Colonic mucosa (tissue), 4 donors: Measurements from ENCODE around the gene TDRD12. TPM values are rescaled to one million over a fixed set of nuclear protein-coding genes. Genes with fewer than 3 reads are reported as not detected.

ENCODE experiments used
- DNase-seq: peaks from one replicate; pipeline ENCODE4 v3.0.0-alpha.2; 2020
- H3K27ac ChIP-seq: fragments of 200-600 bp; one replicate; pipeline ENCODE4 v1.8.0; 2021
- H3K27me3 ChIP-seq: fragments of 200-600 bp; one replicate; pipeline ENCODE4 v1.8.0; 2021
- H3K36me3 ChIP-seq: fragments of 200-600 bp; one replicate; pipeline ENCODE4 v1.8.0; 2021
- H3K4me1 ChIP-seq: fragments of 200-600 bp; one replicate; pipeline ENCODE4 v1.8.0; 2021; ENCODE audit warnings: mild to moderate bottlenecking
- H3K4me3 ChIP-seq: fragments of 200-600 bp; one replicate; pipeline ENCODE4 v1.8.0; 2021
- H3K9ac ChIP-seq, 2 donors: one replicate each; pipeline ENCODE4 v1.7.0; 2013; ENCODE audit warnings: control low read depth in 2 of 2, low read depth in 2 of 2, low read length in 2 of 2
- H3K9me3 ChIP-seq: fragments of 200-600 bp; one replicate; pipeline ENCODE4 v1.8.0; 2021
- intact Hi-C: fragments of 100-400 bp; cut with DNase I; formaldehyde crosslinking; loops from one replicate; pipeline ENCODE4 v1.14.1; 2022
- total RNA-seq, 2 donors: library from RNA; stranded (reverse); fragmentation: NEBNext Ultra II Directional in 1 of 2; extraction: Animal tissue kit (Norgen Biotek cat#: 25700) in 1 of 2; gene quantifications; one replicate each; pipeline ENCODE4 v1.2.1, GENCODE V29; 2021
- TF ChIP-seq, protein P1 (sequence below): fragments of 200-600 bp; IDR thresholded peaks from one replicate; pipeline ENCODE4 v1.8.0; 2022; ENCODE audit warnings: antibody characterized with exemption, mild to moderate bottlenecking
- donor health status: healthy.
- donor health status: DM: no; HTN: no; CAD: no.
- donor health status: DM: no; HTN: no; CAD: no.

TDRD12 gene
- total RNA-seq, 2 donors from 2014 or later, result 0.37 TPM; not detected in 1

DNA sequence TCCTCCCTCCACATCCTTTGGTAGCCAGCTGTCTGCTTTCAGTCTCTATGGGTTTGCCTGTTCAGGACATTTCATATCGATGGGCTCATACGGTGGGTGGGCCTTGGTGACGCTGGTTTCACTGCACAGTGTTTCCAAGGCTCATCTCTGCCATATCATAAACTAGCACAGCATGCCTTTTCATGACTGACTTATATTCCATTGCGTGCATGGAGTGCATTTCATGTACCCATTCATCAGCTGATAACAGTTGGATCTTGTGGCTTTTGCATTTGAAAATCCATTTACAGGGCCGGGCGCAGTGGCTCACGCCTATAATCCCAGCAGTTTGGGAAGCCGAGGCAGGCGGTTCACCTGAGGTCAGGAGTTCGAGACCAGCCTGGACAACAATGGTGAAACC is 69.9 kb downstream of the TDRD12 start:
- Histone ChIP-seq H3K9ac (no peak overlapping the region), H3K4me1 (no peaks in the 10 kb centered on the region), H3K36me3 (no peaks in the 10 kb centered on the region), H3K9me3 (no peaks in the 10 kb centered on the region), H3K4me3 (no peak overlapping the region), H3K27ac (no peak overlapping the region), H3K27me3 (no peaks in the 10 kb centered on the region)
- no peak for DNase-seq
- intact Hi-C loops, result no loop called here
- TF ChIP-seq, protein P1, sequence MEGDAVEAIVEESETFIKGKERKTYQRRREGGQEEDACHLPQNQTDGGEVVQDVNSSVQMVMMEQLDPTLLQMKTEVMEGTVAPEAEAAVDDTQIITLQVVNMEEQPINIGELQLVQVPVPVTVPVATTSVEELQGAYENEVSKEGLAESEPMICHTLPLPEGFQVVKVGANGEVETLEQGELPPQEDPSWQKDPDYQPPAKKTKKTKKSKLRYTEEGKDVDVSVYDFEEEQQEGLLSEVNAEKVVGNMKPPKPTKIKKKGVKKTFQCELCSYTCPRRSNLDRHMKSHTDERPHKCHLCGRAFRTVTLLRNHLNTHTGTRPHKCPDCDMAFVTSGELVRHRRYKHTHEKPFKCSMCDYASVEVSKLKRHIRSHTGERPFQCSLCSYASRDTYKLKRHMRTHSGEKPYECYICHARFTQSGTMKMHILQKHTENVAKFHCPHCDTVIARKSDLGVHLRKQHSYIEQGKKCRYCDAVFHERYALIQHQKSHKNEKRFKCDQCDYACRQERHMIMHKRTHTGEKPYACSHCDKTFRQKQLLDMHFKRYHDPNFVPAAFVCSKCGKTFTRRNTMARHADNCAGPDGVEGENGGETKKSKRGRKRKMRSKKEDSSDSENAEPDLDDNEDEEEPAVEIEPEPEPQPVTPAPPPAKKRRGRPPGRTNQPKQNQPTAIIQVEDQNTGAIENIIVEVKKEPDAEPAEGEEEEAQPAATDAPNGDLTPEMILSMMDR, result no peak

DNA sequence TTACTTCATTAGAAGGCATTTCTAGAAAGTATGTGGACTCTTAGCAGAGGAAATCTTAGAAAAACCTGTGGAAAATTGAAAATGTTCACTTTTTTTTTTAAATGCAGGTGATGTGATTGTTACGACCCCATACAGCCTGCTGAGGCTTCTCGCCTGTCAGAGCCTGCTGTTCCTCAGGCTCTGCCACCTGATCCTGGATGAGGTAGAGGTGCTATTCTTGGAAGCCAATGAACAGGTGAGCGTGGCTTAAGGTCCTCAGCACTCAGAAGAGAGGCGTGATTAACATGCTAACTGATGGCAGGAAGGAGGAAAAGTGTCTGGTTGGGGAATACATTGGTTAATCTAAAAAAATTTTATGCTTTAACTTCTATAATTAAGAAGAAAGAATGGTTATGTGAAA is 78.6 kb downstream of the TDRD12 start:
- Histone ChIP-seq H3K27ac (no peak overlapping the region), H3K9me3 (no peaks in the 10 kb centered on the region), H3K36me3 (no peaks in the 10 kb centered on the region), H3K4me3 (no peak overlapping the region), H3K9ac (no peak overlapping the region), H3K4me1 (no peaks in the 10 kb centered on the region), H3K27me3 (no peaks in the 10 kb centered on the region)
- TF ChIP-seq, protein P1, result no peak
- intact Hi-C loops, result no loop called here
- no peak for DNase-seq

DNA sequence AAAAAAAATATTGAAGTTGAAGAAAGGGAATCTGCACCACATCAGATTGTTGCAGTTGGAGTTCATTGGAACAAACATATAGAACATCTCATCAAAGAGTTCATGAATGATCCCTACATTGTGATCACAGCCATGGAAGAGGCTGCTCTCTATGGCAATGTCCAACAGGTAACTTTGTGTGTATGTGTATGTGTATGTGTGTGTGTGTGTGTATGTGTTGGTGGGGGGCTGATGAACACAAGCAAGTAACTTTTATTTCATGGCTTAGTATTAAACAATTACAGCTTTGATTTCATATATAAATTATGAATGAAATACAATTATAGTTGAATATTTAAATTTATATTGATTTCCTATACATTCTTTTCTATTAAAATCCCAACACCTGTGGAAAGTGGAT is 80.6 kb downstream of the TDRD12 start:
- no peaks in the 10 kb centered on the region for H3K9me3 ChIP-seq

DNA sequence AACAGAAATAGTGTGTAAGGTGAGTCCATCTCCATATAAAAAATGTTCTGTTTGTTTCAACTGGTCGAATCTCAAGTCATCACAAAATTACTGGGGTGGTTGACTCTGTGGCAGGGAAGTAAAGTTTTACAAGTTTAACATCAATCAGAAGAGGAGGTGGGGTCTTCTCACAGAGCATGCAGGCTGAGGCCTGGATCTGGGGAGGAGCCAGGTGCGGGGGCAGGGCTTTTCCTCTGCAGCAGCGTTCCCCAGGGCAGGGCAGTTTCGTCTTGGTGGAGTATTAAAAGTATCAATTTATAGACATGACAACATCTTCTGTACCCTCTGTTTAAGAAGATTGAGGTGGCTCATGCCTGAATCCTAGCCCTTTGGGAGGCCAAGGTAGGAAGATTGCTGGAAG is 81.2 kb downstream of the TDRD12 start:
- H3K9me3 ChIP-seq, result no peaks in the 10 kb centered on the region

More for the DNA sequence above, 80.6 kb downstream of the TDRD12 start:
- no peaks in the 10 kb centered on the region for H3K27me3 ChIP-seq
- H3K9ac ChIP-seq, result no peak overlapping the region
- no peaks in the 10 kb centered on the region for H3K36me3 ChIP-seq
- H3K27ac ChIP-seq, result no peak overlapping the region
- TF ChIP-seq, protein P1, result no peak
- H3K4me1 ChIP-seq, result no peaks in the 10 kb centered on the region
- H3K4me3 ChIP-seq, result no peak overlapping the region
- intact Hi-C loops, result no loop called here
- no peak for DNase-seq

DNA sequence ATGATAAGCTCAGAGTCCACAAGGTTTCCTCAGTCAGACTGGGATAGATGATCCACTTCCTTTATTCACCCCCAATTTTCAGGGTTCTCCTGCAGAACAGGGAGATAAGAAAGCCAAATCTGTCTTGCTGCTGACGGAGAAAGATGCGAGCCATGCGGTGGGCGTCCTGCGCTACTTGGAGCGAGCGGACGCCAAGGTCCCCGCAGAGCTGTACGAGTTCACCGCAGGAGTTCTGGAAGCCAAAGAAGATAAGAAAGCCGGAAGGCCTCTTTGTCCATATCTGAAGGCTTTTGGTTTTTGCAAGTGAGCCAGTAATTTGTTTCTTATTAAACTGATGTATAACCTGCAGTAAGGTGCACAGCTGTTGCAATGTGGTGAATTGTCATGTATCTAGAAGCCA is 83.3 kb downstream of the TDRD12 start:
- intact Hi-C loops, result no loop called here
- H3K9me3 ChIP-seq, result no peaks in the 10 kb centered on the region
- H3K4me1 ChIP-seq, result no peaks in the 10 kb centered on the region
- H3K27me3 ChIP-seq, result no peaks in the 10 kb centered on the region
- H3K36me3 ChIP-seq, result no peaks in the 10 kb centered on the region
- no peak overlapping the region for H3K27ac ChIP-seq
- no peak overlapping the region for H3K9ac ChIP-seq
- H3K4me3 ChIP-seq, result no peak overlapping the region
- TF ChIP-seq, protein P1, result no peak
- DNase-seq, result no peak

More for the DNA sequence above, 81.2 kb downstream of the TDRD12 start:
- no peak for DNase-seq
- TF ChIP-seq, protein P1, result no peak
- Histone ChIP-seq H3K4me1 (no peaks in the 10 kb centered on the region), H3K9ac (no peak overlapping the region), H3K27ac (no peak overlapping the region), H3K4me3 (no peak overlapping the region), H3K27me3 (no peaks in the 10 kb centered on the region), H3K36me3 (no peaks in the 10 kb centered on the region)
- intact Hi-C loops, result no loop called here

DNA sequence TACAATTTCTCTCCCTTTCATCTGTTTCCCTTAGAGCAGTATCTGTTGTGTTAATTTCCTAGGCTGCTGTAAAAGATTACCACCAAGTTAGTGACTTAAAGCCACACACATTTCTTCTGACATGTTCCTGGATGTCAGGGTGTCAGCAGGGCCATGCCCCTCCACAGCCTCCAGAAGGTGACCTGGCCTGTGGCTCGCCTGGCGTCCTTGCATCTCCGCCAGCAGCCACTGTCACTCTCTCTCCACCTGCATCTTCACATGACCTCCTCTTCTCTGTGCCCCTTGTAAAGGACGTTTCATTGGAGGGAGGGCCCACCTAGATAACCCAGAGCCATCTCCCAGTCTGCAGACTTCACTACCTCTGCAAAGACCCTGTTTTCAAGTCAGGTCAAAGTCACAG is 88.7 kb downstream of the TDRD12 start:
- no peaks in the 10 kb centered on the region for H3K27me3 ChIP-seq
- no peak for DNase-seq

More for the DNA sequence above, 88.7 kb downstream of the TDRD12 start:
- H3K36me3 ChIP-seq, result no peaks in the 10 kb centered on the region
- TF ChIP-seq, protein P1, result no peak
- intact Hi-C loops, result no loop called here
- no peak overlapping the region for H3K27ac ChIP-seq
- H3K4me3 ChIP-seq, result no peak overlapping the region
- no peaks in the 10 kb centered on the region for H3K4me1 ChIP-seq
- no peaks in the 10 kb centered on the region for H3K9me3 ChIP-seq
- H3K9ac ChIP-seq, result no peak overlapping the region
